Measurements from ENCODE around the gene ARPC4. TPM values are rescaled to one million over a fixed set of nuclear protein-coding genes. Genes with fewer than 3 reads are reported as not detected.
"Not testable (repeated sequence)": the region's sequence is repeated elsewhere in the genome, so short reads cannot be mapped to it uniquely, and the experiment has no call there.

The ARPC4 gene
- total RNA-seq, 1 donor from 2014 or later: 389 TPM

DNA sequence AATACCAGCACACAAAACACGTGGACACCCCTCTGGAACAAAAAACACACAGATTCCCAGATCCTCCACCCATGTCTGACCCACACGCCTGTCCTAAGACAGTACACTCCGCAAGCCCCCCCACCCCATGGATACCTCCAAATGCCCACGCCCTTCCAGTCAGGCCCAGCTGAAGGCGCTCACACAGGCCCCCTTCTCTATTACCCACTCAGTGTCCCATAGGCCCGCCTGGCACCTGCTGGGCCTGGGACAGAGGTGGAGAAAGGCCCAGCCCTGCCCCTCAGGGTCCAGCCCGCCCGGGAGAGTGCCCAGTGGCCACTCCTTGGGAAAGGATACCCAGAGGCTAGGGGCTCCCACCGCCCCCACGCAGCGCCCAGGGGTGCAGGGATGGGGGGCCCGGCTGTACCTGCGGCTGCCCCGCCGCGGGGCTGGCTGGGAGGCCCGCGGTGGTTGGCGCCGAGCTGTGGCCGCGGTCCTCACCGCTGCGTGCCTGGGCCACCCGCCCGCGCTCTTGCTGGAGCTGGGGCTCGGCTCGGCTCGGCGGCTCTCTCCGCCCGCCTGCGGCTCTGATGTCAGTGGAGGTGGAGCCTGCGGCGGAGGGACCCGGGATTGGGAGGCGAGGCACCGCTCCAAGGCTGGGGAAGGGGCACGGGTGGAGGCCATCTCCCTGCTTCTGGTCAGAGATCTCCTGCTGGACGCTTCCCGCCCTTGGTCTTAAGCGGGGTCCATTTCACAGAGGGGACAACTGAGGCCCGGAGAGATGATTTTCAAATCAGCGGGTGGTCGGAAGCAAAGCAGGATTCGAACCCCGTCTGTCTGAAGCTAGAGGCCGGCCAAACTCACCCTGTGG, 23.2 kb upstream of the ARPC4 start, which contains the start of gene CAMK1:
CAMK1 (minus strand) TSS at position 522 of the 850 bp plus-strand sequence. CDS start 2,198 bp downstream, outside the sequence.
- DNase-seq (ENCODE audit: low read depth, low spot score): no peak

DNA sequence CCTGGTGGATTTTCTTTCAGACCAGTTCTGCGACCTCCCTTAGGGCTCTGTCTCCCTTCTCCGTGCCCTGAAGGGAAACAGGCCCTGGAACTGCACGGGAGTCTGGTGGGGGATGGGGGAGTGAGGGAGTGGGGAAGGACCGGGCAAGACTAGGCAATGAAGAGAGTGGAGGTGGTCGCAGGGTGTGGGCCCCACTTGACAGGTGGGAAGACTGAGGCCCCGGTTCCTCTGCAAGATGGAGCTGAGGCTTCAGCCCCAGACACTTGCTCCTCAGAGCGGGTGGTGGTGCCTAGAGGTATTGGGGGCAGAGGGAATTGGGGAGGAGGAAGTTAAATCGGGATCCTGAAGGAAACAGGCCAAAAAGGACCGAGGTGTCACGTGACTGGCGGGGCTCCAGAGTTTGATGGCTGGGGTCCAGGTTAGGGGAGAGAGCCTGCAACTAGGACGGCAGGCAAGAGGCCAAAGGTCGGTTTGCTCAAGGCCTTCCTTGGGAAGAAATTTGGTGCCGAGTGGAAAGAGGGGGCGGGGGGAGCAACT, 22.5 kb upstream of the ARPC4 start:
- no peak for DNase-seq (ENCODE audit: low read depth, low spot score)

GRCh38 chr3:9771007-9771406, 21.9 kb upstream of the ARPC4 start:
- DNase-seq (ENCODE audit: low read depth, low spot score): not testable (repeated sequence)

GRCh38 chr3:9776896-9777693, 15.8 kb upstream of the ARPC4 start:
- no peak for DNase-seq (ENCODE audit: low read depth, low spot score)

GRCh38 chr3:9777694-9778021, 15.2 kb upstream of the ARPC4 start:
- no peak for DNase-seq (ENCODE audit: low read depth, low spot score)

DNA sequence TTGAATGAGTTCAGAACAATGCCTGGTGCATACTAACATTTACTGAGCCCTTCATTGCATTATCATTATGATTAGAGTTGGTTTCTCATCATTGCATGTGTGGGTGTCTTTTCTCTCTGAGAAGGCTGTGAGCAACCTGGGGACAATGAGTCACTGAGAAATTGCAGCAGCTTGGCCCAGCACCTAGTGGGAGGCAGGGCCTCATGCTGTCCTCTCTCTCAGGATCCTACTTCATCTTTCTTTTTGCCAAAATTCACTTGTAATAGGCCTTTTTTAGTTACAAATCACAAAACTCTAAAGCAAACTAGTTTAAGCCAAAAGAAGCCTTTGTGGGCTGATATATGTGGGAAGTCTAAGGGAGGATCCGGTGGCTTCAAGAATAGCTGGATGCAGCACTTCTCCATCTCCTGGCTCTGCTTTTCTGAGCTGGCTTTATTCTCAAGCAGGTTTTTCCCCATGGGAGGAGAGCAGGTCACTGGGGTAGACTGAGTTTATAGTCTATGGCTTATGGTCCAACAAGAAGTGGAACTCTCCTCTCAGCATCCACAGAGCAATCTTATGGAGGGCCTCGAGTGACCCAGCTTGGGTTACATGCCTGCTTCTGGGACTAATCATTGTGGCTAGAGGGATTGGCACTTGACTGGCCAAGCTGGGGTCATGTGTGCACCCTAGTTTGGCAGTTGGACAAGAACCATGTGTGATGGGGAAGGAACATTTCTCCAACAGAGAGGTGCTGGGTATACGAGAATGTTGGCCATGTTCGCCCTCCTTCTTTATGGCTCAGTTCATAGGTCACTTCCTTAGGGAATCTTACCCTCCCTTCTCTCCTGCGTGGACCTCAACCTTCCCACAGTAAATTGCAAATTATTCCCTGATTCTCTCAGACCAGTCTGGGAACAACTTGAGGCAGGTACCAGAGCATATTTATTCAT, 14.5 kb upstream of the ARPC4 start:
- DNase-seq (ENCODE audit: low read depth, low spot score): no peak

- no peak for DNase-seq (ENCODE audit: low read depth, low spot score)
Measured at GRCh38 chr3:9779075-9779593, 13.7 kb upstream of the ARPC4 start.

DNA sequence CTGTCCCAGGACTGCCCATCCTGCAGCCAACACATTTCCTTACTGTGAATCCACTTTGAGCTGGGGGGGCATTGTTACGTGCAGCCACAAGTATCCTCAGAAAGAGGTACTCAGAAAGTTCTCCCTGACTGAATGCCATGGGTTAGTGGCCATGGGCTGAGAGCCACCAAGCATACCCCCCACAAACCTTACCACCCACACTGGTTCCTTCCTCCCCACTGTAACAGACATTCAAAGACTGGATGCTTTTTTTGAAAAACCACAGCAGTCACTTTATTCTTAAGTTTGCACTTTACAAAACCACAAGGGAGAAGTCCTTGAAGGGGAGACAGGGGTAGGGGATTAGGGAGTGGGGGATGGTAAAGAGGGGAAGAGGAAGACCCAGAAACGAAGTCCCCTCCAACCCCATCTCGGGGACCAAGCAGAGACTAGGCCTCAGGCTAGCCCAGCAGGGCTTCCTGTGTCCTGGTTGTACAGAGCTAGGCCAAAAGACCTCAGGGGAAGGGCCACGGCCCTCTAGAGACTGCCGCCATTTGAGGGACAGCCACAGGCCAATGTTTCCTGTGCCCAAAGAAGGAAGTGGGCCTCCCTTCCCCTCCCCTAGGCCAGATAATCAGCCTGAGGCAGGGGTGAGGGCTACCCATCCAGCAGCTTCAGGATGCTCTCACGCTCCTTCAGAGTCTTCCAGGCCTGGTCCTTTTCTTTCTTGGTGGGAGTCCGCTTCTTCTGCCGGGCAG, 13.0 kb upstream of the ARPC4 start:
- DNase-seq (ENCODE audit: low read depth, low spot score): no peak

GRCh38 chr3:9780458-9780812, 12.4 kb upstream of the ARPC4 start:
- no peak for DNase-seq (ENCODE audit: low read depth, low spot score)

DNA sequence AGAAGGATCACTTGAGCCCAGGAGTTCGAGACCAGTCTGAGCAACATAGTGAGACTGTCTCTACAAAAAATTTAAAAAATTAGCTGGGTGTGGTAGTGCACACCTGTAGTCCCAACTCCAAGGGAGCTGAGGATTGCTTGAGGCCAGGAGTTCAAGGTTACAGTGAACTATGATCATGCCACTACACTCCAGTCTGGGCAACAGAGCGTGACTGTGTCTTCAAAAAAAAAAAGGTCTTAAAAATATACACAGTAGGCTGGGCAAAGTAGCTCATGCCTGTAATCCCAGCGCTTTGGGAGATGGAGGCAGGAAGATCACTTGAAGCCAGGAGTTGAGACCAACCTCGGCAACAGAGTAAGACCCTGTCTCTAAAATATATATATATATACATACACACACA, 12.0 kb upstream of the ARPC4 start:
- DNase-seq (ENCODE audit: low read depth, low spot score): no peak

DNA sequence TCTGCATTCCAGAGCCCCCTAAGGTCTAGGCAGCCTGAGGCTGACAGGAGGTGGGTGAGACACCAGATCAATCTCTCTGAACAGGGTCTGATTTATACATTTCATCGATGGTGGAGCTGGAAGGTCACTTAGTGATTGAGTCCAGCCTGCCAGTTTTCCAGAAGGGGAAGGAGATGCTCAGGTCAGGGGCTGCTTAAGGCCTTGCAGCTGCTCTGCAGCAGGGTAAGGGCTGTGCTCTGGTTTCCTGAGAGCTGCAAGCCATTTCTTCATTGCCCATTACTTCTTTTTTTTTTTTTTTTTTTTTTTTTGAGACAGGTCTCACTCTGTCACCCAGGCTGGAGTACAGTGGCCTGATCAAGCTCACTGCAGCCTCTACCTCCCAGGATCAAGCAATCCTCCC, 11.3 kb upstream of the ARPC4 start:
- no peak for DNase-seq (ENCODE audit: low read depth, low spot score)

GRCh38 chr3:9781978-9782603, 10.8 kb upstream of the ARPC4 start:
- no peak for DNase-seq (ENCODE audit: low read depth, low spot score)

DNA sequence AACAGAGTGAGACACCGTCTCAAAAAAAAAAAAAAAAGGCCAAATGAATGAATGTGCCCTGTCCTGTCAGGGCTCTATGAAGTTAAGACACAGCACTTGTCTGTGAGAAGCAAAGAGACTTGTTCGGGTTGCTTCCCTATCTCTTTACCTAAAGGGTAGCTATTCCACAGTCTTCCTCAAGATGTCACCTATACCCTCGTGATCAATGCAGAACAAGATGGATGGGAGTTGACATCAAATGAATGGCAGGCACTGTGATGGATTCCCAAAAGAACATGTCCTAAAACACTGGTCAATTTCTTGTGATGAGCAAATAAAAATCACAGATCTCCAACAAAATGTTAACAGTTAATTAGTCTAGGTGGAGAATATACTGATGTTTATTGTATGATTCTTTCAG, 10.1 kb upstream of the ARPC4 start:
- no peak for DNase-seq (ENCODE audit: low read depth, low spot score)

DNA sequence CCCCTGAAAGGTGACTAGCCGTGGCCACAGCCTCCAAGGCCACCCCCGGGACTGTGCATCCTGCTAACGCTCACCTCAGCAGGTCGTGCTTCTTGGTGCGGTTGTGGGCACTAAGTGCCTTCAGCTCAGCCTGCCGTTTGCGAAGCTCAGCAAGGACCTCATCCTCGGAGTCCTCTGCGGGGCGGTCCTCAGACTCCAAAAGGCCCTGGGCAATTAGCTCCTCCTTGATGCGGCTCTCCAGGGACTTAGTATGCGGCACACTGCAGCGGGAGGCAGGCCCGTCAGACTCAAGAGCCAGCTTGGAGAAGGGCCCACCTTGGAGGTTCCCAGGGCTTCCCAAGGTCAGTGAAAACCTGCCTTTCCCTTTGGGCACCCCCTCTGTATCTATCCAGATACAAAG, 8.9 kb upstream of the ARPC4 start:
- no peak for DNase-seq (ENCODE audit: low read depth, low spot score)

GRCh38 chr3:9784965-9785364, 7.9 kb upstream of the ARPC4 start:
- DNase-seq (ENCODE audit: low read depth, low spot score): no peak

DNA sequence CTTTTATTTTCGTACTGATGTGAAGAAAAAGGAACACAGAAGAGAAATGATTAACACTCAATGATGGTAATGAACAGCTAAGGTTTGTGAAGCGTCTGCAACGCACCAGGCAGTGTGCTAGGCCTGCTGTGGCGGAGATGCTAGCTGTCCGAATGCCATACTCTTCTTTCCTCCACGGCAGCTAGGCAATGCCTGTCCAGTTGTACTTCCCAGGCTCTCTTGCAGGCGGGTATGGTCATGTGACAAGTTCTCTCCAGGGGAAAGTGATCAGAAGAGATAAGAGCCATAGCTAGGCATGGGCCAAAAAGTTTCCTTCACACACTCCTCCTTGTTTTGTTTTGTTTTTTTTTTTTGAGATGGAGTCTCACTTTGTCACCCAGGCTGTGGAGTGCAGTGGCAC, 7.3 kb upstream of the ARPC4 start:
- DNase-seq (ENCODE audit: low read depth, low spot score): no peak

DNA sequence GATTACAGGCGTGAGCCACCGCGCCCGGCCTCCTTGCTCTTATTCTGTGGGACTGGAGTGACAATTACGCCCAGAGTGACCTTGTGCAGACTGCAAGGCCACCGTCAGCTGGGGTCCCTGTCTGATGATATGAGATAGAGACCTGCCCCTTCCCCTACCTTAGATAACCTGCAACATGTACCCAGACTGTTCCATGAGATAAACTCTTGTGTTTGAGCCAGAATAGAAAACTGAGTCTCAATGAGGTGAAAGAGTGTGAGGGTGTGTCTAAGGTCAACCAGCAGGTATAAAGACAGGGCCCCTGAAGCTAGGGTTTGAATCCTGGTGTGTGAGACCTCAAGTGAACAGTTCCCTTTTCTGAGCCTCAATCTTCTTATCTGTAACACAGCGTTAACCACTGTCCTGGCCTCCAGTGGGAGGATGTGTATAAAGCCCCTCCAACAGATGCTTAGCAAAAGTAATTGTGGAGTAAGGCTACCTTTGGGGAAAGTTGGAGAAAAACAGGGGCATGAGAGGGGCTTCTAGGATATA, 6.6 kb upstream of the ARPC4 start:
- DNase-seq (ENCODE audit: low read depth, low spot score): no peak

GRCh38 chr3:9786825-9787669, 5.8 kb upstream of the ARPC4 start:
- no peak for DNase-seq (ENCODE audit: low read depth, low spot score)

DNA sequence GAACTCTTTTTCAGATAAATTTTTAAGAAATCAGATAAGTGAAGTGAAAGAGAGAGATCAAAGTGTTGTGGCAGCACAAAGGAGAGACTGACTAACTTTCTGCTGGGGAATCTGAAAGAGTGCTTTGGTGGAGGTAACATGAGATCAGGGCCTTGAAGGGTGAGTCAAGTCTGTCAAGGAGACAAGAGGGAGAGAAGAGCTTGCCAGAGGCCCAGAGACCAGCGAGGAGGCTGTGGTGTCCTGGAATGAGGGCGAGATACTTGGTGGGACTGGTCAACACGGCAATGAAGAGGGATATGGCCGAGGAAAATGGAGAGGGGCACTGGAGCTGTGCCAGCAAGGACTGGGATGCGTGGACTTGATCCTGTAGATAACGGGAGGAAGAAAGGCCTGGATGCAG, 5.2 kb upstream of the ARPC4 start:
- no peak for DNase-seq (ENCODE audit: low read depth, low spot score)

All from pulmonary artery endothelial cell (primary cell).